ENCODE results near the gene SYT1. TPM values are rescaled to one million over a fixed set of nuclear protein-coding genes. Genes with fewer than 3 reads are reported as not detected.

The SYT1 gene
- total RNA-seq, 4 donors from 2014 or later: 1.1 to 3.7 (median 1.9) TPM

DNA sequence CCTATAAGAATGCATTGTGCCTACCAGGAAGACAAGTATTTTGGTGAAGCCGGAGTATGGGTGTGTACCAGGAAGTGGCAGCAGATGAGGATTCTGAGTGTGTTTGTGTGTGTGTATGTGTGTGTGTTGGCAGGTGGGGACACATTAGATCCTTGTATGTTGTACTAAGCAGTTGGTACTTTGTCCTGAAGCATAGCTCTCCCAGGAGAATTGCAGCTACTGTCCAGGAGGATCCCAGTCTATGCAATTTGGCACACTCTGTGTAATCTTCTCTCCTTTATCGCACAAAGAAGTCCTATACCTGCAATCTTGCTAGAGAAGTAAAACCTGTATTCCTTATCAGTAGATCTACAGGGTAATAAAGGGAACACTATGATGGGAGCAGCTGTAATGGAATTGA, 549.7 kb downstream of the SYT1 start:
- TF ChIP-seq, protein P1, sequence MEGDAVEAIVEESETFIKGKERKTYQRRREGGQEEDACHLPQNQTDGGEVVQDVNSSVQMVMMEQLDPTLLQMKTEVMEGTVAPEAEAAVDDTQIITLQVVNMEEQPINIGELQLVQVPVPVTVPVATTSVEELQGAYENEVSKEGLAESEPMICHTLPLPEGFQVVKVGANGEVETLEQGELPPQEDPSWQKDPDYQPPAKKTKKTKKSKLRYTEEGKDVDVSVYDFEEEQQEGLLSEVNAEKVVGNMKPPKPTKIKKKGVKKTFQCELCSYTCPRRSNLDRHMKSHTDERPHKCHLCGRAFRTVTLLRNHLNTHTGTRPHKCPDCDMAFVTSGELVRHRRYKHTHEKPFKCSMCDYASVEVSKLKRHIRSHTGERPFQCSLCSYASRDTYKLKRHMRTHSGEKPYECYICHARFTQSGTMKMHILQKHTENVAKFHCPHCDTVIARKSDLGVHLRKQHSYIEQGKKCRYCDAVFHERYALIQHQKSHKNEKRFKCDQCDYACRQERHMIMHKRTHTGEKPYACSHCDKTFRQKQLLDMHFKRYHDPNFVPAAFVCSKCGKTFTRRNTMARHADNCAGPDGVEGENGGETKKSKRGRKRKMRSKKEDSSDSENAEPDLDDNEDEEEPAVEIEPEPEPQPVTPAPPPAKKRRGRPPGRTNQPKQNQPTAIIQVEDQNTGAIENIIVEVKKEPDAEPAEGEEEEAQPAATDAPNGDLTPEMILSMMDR (IDR thresholded peaks at IDR 0.05; ENCODE audit: low read depth): no peak

DNA sequence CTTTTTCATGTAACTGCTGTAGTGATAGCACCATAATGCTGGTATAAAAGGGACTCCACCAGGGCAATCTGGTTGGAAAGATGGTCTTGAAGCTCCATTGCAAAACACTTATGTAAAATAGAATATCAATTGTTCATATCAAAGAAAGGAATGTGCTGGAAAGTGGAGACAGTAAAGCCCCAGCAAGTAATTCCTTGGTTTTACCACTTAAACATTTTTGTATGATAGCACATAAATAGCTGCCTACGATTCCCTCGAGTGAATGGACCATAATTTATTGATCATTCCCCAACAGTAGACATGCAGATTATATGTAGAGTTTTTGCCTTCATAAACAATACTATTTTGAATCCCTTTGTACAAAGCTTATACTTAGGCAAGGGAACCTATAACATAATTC, 550.7 kb downstream of the SYT1 start:
- TF ChIP-seq, protein P1 (IDR thresholded peaks at IDR 0.05; ENCODE audit: low read depth): no peak

DNA sequence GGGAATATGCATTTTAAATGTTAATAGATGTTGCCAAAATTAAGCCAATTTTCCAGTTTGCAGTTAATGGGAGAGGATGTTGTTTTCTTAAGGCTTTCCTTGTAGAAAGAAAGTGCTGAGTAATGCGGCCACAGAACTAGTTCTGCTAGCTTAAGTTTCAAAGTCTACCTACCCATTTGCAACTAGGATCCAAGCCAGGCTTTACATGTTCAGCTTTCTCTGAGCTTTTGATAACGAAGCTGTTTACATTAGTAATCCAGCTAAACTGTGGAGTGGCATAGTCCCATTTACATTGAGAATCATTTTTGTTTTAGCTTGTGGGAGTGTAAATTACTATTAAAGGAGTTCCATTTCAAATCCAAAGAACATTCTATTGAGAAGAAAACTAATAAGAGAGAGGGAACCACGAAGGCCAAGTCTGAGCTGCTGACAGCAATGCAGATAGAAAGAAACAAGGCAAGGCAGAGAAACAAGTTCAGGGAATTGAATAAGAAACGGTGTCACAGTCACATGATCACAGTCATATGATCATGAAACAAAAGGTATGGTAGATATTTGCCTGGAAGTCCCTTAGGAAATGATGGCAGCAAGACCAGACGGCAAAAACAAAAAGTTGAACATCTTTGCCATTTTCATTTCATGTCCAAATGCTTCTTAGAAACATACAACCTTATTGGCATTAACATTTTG, 551.3 kb downstream of the SYT1 start:
- TF ChIP-seq, protein P1 (IDR thresholded peaks at IDR 0.05; ENCODE audit: low read depth): no peak

DNA sequence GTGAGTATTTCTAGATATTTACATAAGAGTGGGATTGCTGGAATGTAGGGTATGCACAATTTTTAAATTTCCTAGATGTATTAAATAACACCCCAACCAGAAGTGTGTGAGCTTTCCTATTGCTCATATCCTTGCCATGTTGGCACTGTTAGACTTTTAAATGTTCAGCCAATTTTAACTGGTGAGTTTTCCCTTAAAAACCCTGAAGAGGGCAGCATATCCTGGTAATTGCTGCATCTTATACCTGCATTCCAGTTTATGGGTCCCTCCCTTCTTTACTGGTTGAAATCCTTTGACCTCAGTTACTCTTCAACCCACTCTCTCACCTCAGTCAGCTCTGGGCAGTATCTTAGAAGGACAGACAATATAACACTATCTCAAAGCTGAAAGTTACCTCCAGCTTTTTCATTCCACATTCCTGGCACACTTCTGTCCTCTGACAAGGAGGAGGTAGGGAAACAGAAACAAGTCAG, 555.6 kb downstream of the SYT1 start:
- TF ChIP-seq, protein P1 (IDR thresholded peaks at IDR 0.05; ENCODE audit: low read depth): no peak

DNA sequence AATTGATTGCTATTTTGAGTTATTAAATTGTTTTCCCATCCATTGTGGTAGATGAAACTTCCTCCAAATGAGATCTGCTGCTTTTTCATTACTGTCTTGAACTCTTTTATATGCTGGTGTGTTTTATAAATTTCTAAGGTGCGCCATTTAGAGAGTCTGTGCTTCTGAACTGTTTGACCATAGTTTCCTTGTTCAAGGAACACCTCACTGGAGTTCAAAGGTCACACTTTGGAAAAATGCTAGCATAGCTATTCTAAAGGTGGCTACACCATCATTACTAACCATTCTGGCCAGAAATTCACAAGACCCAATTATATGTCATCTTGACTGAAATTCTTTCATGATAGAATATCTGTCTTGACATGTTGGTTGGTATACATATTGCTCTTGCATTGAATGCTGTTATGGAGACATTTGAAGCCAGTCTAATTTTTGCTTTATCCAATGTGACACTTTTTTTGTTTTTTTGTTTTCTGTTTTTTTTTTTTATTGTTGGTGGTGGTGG, 556.7 kb downstream of the SYT1 start:
- TF ChIP-seq, protein P1 (IDR thresholded peaks at IDR 0.05; ENCODE audit: low read depth): no peak

DNA sequence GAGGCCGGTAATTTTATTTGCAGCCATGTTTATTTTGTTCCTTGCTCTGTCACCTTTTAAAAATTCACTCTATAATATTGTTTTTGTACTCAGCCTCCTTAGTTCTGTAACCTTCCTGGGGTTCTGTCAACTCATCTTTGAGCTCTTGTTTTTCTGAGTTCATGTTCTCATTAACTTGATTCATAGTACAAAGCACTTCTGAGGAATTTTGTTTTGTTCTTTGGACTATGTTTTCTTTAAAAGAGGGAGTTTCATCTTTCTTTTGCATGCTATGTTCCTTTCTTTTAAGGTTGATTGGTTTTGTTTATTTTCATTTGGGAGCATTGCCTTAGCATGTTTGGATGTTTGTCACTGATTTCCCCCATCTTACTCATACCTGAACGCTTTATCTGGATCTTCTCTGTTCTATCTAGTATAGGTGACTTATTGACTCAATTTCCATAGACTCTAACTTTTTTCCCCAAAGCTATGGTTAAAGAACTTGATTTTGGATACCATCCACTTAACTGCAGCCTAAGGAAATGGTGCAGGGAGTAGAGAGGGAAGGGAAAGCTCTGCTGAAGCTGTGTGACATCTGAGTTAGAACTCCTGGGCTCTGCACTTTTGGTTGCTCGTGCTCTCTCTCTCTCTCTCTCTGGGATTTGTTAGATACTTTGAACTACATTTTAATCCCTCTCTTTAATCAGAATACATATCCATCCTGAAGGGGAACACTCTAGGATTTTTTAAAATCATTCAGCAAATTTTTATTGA, 557.7 kb downstream of the SYT1 start:
- TF ChIP-seq, protein P1 (IDR thresholded peaks at IDR 0.05; ENCODE audit: low read depth): no peak

DNA sequence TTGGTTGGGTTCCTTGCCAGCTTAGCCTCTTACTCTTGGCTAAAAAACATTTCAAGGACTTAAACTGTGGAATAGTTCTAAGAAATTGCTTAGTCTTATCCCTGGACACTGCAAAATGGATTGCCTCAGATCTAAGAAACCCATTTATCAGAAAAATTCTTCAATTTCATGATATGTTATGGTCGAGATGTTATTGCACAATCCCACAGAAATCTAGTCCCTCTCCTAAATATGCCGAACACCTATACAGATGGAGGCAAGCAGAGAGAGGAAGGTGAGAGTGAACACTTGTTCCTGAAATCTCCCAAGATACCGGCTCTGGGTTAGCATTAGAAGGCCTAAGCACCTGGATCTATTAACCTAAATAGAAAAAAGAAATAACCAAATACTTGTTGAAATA, 559.0 kb downstream of the SYT1 start:
- TF ChIP-seq, protein P1 (IDR thresholded peaks at IDR 0.05; ENCODE audit: low read depth): no peak
